HG02884 (cell line): ENCODE results near the gene PNCK.

ENCODE experiments used
- ATAC-seq: cut with Tn5 transposase; IDR thresholded peaks from one replicate; pipeline ENCODE4 v1.9.1; 2021; ENCODE audit warnings: mild to moderate bottlenecking, moderate library complexity; ENCODE audit not compliant: unreplicated experiment

Gene PNCK

GRCh38 chrX:153642655-153643430 lies 30.8 kb downstream of the PNCK start:
- no peak for ATAC-seq

GRCh38 chrX:153642051-153642654 lies 31.5 kb downstream of the PNCK start:
- no peak for ATAC-seq

GRCh38 chrX:153641627-153642026 lies 32.0 kb downstream of the PNCK start:
- no peak for ATAC-seq

- no peak for ATAC-seq
Measured at GRCh38 chrX:153640736-153641575, 32.7 kb downstream of the PNCK start.

- no peak for ATAC-seq
Measured at GRCh38 chrX:153640045-153640686, 33.4 kb downstream of the PNCK start.

- ATAC-seq = no peak
Measured at GRCh38 chrX:153639177-153640044, 34.2 kb downstream of the PNCK start.

GRCh38 chrX:153638436-153639176 lies 35.0 kb downstream of the PNCK start:
- no peak for ATAC-seq

GRCh38 chrX:153638041-153638371 lies 35.6 kb downstream of the PNCK start:
- ATAC-seq = no peak

GRCh38 chrX:153637121-153638040 lies 36.2 kb downstream of the PNCK start:
- no peak for ATAC-seq

GRCh38 chrX:153636716-153637115 lies 36.9 kb downstream of the PNCK start:
- no peak for ATAC-seq

- no peak for ATAC-seq
Measured at GRCh38 chrX:153635788-153636668, 37.6 kb downstream of the PNCK start.

- ATAC-seq = no peak
Measured at GRCh38 chrX:153635388-153635787, 38.2 kb downstream of the PNCK start.

GRCh38 chrX:153634832-153635231 lies 38.8 kb downstream of the PNCK start:
- ATAC-seq = no peak

GRCh38 chrX:153634236-153634635 lies 39.4 kb downstream of the PNCK start:
- no peak for ATAC-seq

GRCh38 chrX:153633607-153634180 lies 39.9 kb downstream of the PNCK start:
- ATAC-seq = no peak

- ATAC-seq = no peak
Measured at GRCh38 chrX:153633048-153633447, 40.6 kb downstream of the PNCK start.

- no peak for ATAC-seq
Measured at GRCh38 chrX:153632595-153632946, 41.0 kb downstream of the PNCK start.
